HCEC 1CT (cell line): ENCODE measurements around the gene CCDC80.

ENCODE experiments used
- DNase-seq: peaks from one replicate; pipeline ENCODE4 v3.0.0-alpha.2; 2017

Gene CCDC80

DNA sequence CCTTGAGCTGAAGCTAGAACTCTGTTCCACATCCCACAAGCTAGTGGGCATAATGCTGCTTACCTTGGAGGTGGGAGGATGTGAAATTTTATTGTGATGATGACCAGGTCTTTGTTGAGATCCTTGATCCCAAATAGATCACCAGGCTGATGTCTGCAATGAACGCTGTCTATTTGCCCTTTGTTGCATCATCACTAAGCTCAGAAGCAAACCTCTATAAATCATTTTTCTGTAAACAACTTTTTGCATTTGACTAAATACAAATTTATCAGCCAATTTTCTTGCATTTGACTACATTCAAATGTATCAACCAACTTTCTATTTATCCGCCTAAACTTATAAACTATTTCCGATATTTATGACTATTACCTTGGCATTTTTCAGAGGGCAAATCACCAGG, 9.7 kb downstream of the CCDC80 start:
- DNase-seq, result peak; percentile 28

DNA sequence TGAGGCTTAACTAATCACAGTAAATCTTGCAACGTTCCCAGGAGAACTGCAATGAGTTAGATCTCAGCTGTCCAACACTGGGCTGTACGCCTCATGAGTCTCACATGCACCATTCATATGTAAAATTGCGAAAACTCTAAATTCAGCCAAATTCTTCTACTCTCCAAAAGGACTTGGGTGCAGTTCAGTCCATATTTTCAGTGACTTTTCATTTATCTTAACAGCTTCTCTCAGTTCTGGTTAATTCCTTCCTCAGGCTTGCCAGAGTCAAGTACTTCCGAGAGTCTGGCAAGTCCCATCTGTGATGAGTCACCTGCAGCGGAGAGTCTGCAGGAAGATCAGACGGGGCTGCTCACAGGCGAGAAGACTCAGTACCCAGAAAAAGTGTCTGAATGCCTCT, 11.5 kb downstream of the CCDC80 start:
- DNase-seq, result peak; percentile 85

DNA sequence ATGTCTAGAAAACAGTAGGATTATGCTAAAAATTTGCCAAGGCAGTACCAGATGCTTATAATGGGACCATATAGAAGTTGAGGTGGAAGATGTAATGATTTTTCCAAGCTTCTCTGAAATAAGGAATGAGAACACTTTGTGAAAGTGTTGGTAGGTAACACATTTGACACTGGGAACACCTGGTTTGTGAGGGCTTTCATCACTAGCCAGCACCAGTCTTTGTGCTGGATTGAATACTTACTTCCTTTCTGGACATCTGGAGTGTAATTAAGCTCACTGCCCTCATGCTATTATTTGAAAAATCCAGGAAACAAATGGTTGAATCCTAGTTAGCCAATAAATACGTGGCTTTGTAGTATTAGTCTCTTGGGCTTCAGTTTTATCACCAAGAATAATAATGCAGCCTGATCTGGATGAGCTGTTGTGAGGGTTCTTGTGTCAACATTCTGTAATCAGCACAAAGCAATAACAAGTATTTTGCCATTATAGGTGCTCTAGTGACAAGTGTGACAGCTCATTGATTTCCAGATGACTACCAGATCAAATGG, 12.9 kb downstream of the CCDC80 start:
- no peak for DNase-seq

DNA sequence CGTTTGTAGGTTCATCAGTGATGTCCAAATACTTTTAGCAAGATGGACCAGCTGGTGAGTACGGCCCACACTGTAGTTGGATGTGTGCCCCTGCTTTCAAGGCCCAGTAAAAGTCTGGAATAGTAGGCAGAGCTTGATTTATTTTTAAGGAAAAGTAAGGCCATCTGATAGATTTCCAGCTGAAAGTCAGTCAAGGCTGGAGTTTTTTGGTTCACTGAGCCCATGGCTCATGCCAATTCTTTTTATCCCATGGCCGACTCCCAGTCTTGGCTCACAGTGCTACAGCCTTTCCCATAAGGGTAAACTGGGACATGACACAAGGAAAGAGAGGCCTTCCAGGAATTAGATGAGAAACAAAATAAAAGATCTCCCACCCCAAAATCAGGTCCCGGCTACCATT, 13.5 kb downstream of the CCDC80 start:
- DNase-seq, result no peak

DNA sequence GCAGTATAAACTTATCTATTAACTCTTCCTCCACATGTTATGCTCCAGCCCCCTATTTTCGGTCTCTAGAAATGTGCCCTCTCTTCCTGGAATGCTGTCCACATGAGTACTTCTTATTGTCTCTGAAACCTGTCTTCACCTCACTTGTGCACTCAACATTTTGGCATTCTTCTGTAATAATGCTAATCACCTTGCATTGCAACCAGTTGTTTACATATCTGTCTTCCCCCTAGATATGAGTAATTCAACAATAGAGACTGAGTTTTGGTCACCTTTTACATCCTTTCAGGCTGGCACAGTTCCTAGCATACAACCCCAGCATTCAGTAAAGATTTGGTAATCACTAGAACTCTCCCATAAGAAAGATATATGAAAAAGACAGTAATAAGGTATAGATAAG, 17.2 kb downstream of the CCDC80 start:
- DNase-seq, result no peak

DNA sequence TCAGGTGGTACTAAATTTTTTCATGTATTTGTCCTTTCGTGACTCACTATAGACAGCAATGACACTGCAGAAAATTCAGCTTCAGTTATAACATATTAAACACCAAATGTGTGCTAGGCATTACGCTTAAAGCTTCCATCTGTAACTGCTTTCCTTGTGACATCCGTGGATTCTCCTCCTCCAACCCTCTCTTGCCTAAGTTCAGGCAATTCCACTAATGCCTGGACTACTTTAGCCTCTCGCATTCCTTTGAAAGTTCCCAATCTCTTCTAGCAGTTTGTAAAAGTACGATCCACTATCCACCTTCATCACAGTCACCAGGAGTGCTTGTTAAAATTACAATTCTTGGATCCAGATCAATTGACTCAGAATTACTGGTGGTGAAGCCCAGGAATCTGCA, 17.7 kb downstream of the CCDC80 start:
- no peak for DNase-seq

DNA sequence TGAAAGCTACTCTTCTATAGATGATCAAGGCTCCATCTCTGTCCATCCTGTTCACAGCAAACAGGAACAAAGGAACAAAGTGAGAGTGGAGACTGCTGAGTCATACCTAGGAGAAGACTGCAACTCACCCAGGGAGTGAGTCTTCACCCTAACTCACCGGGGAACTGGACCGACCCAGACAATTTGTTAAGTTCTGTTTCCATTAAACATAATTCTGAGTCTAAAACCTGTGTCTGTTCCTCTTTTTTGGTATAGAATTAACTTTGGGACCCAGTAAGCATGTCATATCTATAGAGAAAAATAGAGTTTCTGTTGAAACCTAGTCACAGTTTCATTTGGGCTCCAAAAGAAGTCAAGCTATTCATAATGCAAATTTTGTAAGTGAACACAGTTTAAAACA, 21.6 kb downstream of the CCDC80 start:
- peak; percentile 25 for DNase-seq

DNA sequence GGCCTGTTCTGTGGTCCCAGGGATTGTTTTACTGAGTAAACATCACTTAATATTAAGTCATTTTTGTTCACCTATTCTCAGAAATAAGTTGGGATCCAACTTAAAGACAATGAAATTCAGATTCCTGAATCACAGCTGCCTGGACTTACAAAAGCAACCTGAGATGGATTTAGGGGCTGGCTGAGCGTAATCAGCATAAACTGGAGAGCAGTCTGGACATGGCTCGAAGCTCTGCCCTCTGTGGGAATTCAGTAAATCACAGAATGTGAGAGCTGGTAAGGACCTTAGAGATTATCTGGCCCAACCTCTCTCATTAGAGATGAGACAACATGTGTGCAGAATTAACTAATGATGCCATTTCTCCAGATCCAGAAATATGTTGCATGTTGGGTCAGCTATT, 23.7 kb downstream of the CCDC80 start:
- no peak for DNase-seq

DNA sequence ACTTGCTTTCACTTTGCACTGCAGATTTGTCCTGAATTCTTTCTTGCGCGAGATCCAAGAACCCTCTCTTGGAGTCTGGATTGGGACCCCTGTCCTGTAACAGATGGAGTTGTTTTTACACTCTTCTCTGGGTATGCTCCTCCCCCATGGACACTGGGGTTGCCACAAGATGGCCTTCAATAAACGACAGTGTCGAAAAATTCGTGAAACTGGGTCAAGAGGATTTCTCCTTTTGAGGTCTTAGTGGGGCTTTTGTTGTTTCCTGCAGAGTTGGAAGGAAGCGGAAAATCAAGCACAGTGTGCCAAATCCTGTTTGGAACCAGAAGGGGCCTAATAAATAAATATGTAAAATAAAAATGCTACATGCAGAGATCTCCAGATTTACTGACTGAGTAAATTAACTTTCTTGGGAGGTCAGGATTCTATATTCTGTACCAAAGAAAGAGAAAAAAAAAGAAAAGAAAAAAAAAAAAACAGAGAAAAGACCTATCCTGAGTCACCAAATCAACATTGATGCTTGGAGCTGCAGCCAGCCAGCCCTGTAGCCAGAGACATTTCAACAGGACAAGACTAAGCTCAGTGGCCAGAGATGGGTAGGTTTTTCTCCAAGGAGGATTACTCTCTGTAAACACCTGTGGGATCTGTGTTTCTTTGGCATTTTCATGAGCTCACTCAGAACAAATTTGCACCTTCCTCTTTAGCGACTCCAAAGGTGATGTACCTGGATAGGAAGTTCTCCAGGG, 24.8 kb downstream of the CCDC80 start:
- DNase-seq, result no peak

DNA sequence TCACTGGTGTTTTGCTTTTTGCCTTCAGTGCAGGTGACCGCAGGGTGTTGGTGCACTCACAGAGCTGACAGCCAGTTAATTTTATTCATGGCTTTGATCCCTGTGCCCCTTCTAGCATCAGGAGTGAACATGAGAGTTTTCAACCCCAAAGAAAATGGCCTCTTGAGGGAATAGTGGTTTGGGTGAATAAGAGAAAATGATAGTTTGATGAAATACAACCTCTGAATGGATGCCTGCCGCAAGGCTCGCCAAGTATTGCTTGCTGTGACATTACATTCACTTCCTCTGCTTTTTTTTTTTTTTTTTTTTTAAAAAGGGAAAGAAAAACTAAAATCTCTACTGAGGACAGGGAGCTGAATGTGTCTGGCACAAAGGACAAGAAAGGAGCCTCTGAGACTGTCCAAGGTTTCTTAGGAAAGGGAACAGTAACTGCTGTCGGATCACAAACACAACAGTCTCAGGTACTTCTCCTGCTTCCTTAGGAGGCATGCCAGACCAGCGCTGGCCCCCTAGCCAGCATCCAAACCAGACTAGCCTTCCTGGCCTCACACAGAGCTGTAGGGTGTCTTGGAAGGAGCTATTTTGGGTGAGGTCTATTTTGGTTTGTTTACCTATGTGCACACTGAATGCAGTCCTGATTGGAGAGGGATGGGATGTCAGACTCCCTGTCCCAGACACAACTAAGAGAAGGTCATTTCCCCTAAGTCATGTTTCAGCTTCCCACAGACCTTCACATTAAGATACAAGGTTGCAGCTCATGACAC, 29.0 kb downstream of the CCDC80 start:
- DNase-seq, result no peak

DNA sequence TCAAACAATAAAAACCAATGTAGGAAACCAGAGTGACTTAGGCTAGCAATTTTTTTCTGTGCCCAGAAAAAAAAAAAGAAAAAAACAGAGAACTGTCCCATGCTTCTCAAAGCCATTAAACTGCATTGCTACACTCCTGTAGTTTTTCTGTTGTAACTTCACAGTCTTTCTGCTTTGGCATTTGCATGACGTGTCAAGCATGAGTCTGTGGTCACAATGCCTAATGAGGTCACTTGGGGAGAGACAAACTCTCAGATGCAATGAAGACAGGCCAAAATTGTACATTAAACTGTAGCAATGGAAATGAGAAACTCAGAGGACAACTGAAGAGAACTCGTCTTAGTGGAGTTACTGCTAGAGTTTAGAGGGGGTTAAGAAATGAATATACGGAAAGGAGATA, 30.8 kb downstream of the CCDC80 start:
- DNase-seq, result peak; percentile 37

DNA sequence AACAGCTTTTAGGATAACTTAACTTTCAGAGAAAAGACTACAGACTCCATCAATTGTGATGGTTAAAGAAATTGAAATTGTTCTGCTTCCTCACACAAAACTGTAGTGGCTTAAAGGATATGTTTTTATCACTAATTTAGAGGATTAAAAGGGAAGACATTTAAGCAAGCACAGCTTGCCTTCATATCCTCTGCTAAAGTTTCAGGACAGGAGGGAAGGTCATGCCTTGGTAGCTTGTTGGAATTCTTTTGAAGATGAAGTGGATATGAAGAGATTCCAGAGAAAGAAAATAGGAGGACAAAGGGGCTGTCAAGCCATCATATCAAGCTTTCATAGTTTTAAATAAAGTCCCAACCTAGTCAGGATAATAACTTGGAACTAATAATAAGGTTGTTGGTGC, 33.1 kb downstream of the CCDC80 start:
- no peak for DNase-seq

DNA sequence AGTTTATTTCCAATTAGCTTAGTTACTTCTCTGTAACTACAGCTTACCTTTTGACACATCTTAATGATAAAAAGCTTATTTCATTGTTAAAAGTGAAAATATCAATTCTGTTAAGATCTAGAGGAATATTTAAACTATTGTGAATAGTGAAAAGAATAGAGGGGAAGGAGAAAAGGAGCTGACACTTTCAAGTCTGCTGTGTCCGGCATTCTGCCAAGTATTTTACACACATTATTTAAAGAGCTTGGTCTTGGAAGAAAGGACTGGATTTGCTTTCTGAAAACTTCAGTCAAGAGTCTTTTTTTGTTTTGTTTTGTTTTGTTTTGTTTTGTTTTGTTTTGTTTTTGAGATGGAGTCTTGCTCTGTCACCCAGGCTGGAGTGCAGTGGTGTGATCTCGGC, 34.8 kb downstream of the CCDC80 start:
- DNase-seq, result no peak

DNA sequence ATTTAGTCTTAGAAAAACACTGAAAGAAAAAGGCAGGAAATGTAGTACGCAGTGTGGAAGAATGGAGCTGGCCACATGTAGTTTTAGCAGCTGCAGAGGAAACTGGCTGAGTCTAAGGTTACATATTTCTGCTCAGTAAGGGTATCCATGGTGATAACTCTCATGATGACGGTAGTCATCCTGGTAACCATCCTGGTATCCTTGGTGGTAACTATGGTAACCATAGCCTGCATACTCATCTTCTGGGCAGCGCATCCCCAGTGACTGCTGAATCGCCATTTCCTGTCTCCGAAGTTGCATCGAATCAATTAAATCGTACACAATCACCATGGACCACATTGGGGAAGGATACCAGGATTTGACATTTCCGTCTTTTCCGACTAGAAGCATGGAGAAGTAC, 35.7 kb downstream of the CCDC80 start:
- DNase-seq, result peak; percentile 94

DNA sequence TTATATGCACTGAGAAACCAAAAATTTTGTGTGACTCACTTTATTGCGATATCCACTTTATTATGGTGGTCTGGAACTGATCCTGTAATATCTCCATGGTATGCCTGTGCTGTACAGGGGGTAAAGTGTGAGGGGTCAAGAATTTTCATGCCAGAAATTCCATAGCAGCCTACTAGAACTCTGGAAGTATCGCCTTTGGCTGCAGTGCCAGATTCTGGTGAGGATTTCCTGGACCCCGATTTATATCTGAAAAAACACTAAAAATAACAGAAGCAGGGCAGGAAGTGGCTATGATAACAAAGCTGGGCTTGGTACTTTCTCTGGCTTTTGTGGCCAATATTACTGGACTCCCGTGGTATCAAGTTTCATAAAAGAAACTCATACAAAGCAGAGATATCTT, 36.4 kb downstream of the CCDC80 start:
- peak; percentile 86 for DNase-seq

DNA sequence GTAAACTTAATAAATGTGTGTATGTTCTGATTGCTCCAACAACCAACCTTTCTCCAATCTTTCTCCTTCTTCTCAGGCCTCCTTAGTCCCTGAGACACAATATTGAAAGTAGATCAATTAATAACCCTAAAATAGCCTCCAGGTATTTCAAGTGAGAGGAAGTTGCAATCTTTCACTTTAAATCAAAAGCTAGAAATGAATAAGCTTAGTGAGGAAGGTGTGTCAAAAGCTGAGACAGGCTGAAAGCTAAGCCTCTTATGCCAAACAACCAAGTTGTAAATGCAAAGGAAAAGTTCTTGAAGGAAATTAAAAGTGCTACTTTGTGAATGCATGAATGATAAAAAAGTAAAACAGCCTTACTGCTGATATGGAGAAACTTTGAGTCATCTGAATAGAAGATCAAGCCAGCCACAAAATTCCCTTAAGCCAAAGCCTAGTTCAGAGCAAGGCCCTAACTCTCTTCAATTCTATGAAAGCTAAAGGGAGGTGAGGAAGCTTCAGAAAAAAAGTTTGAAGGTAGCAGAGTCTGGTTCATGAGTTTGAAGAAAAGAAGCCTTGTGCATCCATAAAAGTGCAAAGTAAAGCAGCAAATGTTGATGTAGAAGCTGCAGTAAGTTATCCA, 38.6 kb downstream of the CCDC80 start:
- DNase-seq, result no peak

DNA sequence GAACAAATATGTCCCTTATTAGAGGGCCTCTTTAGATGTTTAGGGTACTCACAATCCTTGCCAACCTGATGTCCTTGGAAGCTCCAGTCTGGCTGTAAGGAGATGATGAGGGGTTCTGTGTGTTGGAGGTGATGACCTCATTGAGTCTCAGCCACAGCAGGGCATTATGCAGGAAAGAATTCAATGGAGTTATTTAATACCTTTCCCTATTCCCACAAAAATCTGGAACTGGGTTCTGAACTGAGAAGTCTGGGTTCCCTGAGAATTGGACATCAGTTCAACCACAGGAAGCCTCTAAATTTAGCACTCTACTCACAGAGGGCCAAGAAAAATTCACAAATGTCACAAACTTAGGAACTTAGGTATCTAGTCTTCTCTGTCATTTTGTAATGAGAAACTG, 42.2 kb downstream of the CCDC80 start:
- DNase-seq, result no peak

DNA sequence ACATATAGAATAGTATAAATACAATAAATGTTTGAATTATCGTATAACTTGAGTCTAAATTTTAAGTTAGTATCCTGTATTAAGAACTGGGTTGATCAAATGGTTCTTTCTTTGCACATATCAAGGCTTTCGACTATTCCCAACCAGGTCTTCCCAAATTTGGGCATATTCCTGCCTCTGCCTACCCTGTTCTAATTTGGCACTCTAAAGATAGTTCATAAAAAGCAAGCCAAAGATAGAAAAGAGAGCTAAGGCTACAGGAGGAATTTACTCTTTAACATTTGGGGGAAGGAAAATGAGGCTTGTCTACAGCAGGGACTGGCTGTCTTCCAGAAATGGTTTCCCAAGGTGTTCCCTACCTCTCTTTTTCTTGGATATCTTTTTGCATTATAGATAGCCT, 43.0 kb downstream of the CCDC80 start:
- no peak for DNase-seq

DNA sequence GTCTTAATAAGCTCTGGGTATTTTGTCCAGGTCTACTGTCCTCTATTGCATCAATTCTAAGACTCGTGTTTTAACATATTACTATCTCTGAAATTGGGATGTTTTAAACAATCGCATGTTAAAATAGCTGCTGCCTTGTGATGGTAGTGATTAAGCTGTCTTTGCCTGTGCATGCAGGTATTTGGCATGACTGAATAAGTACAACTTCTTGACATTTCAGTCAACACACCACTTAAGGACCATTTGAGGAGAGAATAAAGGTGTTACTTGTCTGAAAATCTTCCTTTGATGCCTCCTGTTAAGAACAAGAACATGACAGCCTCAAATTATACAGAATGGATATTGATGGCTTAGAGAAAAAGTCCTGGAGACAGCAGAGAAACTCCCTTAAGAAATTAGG, 46.1 kb downstream of the CCDC80 start:
- no peak for DNase-seq

DNA sequence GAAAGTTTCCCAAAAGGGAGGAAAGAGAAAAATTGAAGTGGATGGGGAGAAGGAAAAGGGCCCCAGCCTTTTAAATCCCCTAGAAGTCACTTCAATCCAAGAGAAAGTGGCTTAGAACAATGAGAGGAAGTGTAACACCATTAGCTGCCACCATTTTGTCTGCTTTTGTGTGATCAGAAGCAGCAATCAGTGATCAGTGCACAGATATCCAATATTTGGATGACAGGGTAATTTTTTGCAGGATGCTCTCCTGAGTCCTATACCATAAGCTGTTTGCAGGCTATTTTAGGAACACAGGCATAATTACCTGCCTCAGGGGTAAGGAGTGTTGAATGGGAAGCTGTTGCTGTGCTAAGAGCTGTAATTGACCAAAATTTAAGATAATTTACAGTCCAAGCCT, 47.7 kb downstream of the CCDC80 start:
- DNase-seq, result no peak

DNA sequence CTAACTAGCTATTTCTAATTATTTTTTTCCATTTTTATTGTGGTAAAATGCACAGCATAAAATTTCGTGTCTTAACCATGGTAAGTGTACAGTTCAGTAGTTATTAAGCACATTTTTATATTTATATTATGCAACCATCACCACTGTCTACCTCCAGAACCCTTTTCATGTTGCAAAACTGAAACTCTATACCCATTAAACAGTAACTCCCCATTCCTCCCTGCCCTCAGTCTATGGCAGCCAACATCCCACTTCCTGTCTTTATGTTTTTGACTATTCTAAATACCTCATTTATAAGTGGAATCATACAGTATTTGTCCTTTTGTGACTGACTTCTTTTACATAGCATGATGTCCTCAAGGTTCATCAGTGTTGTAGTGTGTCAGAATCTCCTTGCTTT, 53.6 kb downstream of the CCDC80 start:
- no peak for DNase-seq

DNA sequence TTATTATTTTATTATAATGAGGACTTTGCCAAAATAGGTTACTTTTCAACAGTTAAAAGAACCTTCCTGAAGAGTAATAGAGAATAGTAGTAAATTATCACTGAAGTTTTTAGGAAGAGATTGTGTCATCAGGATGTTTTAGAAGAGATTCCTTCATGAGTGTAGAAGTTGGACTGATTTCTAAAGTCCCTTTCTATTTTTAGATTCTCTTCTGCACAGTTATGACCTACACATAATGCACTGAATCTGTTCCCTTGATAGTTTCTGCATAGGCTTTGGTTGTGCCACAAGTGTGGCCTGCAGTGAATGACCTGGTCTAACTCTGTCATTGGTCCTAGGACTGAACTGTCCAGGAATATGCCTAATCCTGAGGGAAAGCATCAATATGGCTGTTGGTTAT, 55.2 kb downstream of the CCDC80 start:
- no peak for DNase-seq

DNA sequence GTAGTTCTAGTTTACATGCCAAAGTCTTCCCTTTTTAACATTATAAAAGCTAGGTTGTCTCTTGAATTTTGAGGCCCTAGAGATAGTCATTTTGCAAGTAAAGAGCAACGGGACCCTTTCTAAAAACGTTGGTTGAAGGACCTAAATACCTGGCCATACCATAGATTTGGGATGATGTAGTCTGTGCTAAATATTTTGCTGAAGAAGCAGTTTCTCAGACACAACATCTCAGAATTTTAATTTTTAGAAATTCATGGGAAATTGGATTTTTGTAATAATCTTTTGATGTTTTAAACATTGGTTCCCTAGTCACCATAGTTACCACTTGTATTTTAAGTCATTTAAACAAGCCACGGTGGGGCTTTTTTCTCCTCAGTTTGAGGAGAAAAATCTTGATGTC, 57.8 kb downstream of the CCDC80 start:
- DNase-seq, result no peak
